Measurements from ENCODE around the gene RBPJL. TPM values are rescaled to one million over a fixed set of nuclear protein-coding genes. Genes with fewer than 3 reads are reported as not detected.

RBPJL gene
- total and polyA plus RNA-seq, 2 of the 13 experiments (the other 11 are each of a cell fraction or from before 2014, with no cell fraction given) = not detected

- DNase-seq (ENCODE audit: low spot score) = peak; percentile 33
- WGBS (ENCODE audit: low lambda C conversion rate) = 42% methylated on average over 43 of the region's 45 CpGs
- Histone ChIP-seq H3K27ac (ENCODE audit: extremely low read length, insufficient read depth, low read length) (no peak overlapping the region), H3K36me3 (replicated peaks in 1 of 2; ENCODE audit: control insufficient read depth in 1 of 2, insufficient read depth in 2 of 2, low read length in 2 of 2) (no peaks in the 10 kb centered on the region), H3K4me3 (replicated peaks in 1 of 3; ENCODE audit: insufficient read depth in 1 of 3, low read depth in 2 of 3, low read length in 3 of 3) (no peak overlapping the region), H4K20me1 (ENCODE audit: insufficient read depth, low read length) (no peaks in the 10 kb centered on the region), H3K9ac (ENCODE audit: insufficient read depth, low read depth, low read length) (no peak overlapping the region), H3K79me2 (ENCODE audit: insufficient read depth, low read length) (no peaks in the 10 kb centered on the region), H2AFZ (ENCODE audit: low read length) (no peak overlapping the region), H3K4me2 (ENCODE audit: low read depth, low read length) (no peak overlapping the region), H3K4me1 (ENCODE audit: insufficient read depth, low read length) (peaks cover 7% of the 10 kb centered on the region), H3K9me3 (ENCODE audit: low read length) (no peaks in the 10 kb centered on the region), H3K27me3 (ENCODE audit: control insufficient read depth in 1 of 2, insufficient read depth in 2 of 2, low read length in 2 of 2) (peaks cover 5 to 58% of the 10 kb centered on the region in 2 experiments; a peak in 4 of 5 replicates)
- POLR2A ChIA-PET = interaction anchor here (0.5 kb wide), 1 partner anchor 216 kb away, joined by 3 read pairs; no protein-coding TSS in a partner anchor
- CTCF ChIA-PET (ENCODE audit: low intra/inter-chr PET ratio, low total read pairs) = interaction anchor here (1.1 kb wide), 1 partner anchor 18 kb away, joined by 3 read pairs; no protein-coding TSS in a partner anchor
- no TSS peak for BruUV-seq (replicated peaks)
- ATAC-seq = peak; percentile 74
- FAIRE-seq = no peak
- in situ Hi-C loops (cut with HindIII; ENCODE audit: extremely low pct_ligation_motif_present, low pct_unique_long_range_greater_than_20kb) = no loop called here
- intact Hi-C loops (cut with micrococcal nuclease; ENCODE audit: unreplicated experiment) = no loop called here
- no peak for TF ChIP-seq ATF7 (IDR thresholded peaks at IDR 0.05)
- no peak for TF ChIP-seq ATF7 (CRISPR knock-in tag; IDR thresholded peaks at IDR 0.05)
- TF ChIP-seq SP5 (CRISPR knock-in tag; IDR thresholded peaks at IDR 0.05; ENCODE audit: borderline replicate concordance, low read depth) = no peak
- TF ChIP-seq MIER3 (CRISPR knock-in tag; IDR thresholded peaks at IDR 0.05; ENCODE audit: borderline replicate concordance) = 0 out of 2 replicates have a peak, but pooled peaks have one; percentile 39
- no peak for TF ChIP-seq ZNF142 (CRISPR knock-in tag; IDR thresholded peaks at IDR 0.05)
- no peak for TF ChIP-seq ZBTB21 (CRISPR knock-in tag; IDR thresholded peaks at IDR 0.05)
- peak; percentile 18; the same call in 1 of the 2 replicates for TF ChIP-seq SMC3 (IDR thresholded peaks at IDR 0.05; ENCODE audit: low read length)
- 0 out of 2 replicates have a peak, but pooled peaks have one; percentile 56 for TF ChIP-seq ZNF691 (CRISPR knock-in tag; IDR thresholded peaks at IDR 0.05; ENCODE audit: borderline replicate concordance, low read depth)
- 0 out of 2 replicates have a peak, but pooled peaks have one; percentile 10 for TF ChIP-seq RBAK (CRISPR knock-in tag; IDR thresholded peaks at IDR 0.05)
- no peak for TF ChIP-seq ZNF562 (CRISPR knock-in tag; IDR thresholded peaks at IDR 0.05; ENCODE audit: borderline replicate concordance)
- peak; percentile 1; the same call in 1 of the 2 replicates for TF ChIP-seq ZNF253 (CRISPR knock-in tag; IDR thresholded peaks at IDR 0.05; ENCODE audit: borderline replicate concordance)
- peak; percentile 99 for TF ChIP-seq ZNF263 (CRISPR knock-in tag; IDR thresholded peaks at IDR 0.05)
- no peak for TF ChIP-seq NCOR1 (IDR thresholded peaks at IDR 0.05; ENCODE audit: borderline replicate concordance, low read length)
- 0 out of 2 replicates have a peak, but pooled peaks have one; percentile 17 for TF ChIP-seq KDM1A (CRISPR knock-in tag; IDR thresholded peaks at IDR 0.05)
- peak; percentile 94 for TF ChIP-seq CTCF (CRISPR knock-in tag; IDR thresholded peaks at IDR 0.05)
- 0 out of 2 replicates have a peak, but pooled peaks have one; percentile 43 for TF ChIP-seq CREBL2 (CRISPR knock-in tag; IDR thresholded peaks at IDR 0.05; ENCODE audit: borderline replicate concordance)
Observed at GRCh38 chr20:45311589-45312211, 5.1 kb downstream of the RBPJL start.

Measured in HepG2 (cell line).